Pancreas (tissue), 10 donors: ENCODE results near the gene MAD1L1. TPM values are rescaled to one million over a fixed set of nuclear protein-coding genes. Genes with fewer than 3 reads are reported as not detected.

Experiments used
- ATAC-seq, 4 donors: fragments of 200-7000 bp; cut with Tn5 transposase; one replicate each; pipeline versions ENCODE4 v1.8.0 to v1.9.1; 2020; ENCODE audit warnings: mild to moderate bottlenecking in 4 of 4, moderate library complexity in 4 of 4
- DNase-seq, 6 donors: peaks; one replicate each; pipeline ENCODE4 v3.0.0-alpha.2; 2020
- FAIRE-seq: peaks from 2 replicates; lab custom pipeline; 2012; peaks lifted over from hg19 to GRCh38; lab: Jason Lieb, UNC
- H3K27ac ChIP-seq, 4 donors: fragments of 200-600 bp; sonication (generic); 1 replicate in 3 of 4; 2 replicates in 1 of 4; pipeline versions ENCODE4 v1.5.0 to v1.8.0; 2020
- H3K27me3 ChIP-seq, 4 donors: fragments of 200-600 bp; one replicate each; pipeline ENCODE4 v1.8.0; 2021
- H3K36me3 ChIP-seq, 3 donors: fragments of 200-600 bp; sonication (generic) in 1 of 3; one replicate each; pipeline versions ENCODE4 v1.5.0 to v1.8.0; 2020 to 2021
- H3K4me1 ChIP-seq, 3 donors: fragments of 200-600 bp; one replicate each; pipeline ENCODE4 v1.8.0; 2021
- H3K4me3 ChIP-seq, 4 donors: fragments of 200-600 bp; sonication (generic) in 2 of 4; one replicate each; pipeline versions ENCODE4 v1.5.0 to v1.8.0; 2020 to 2021
- H3K9me3 ChIP-seq, 4 donors: fragments of 200-600 bp; one replicate each; pipeline ENCODE4 v1.8.0; 2021
- CTCF ChIP-seq, 4 donors: fragments of 200-600 bp; sonication (generic) in 3 of 4; IDR thresholded peaks; one replicate each; pipeline versions ENCODE4 v1.5.0 to v1.8.0; 2021; ENCODE audit warnings: antibody characterized with exemption in 4 of 4
- WGBS, 2 donors: extraction: QIAGEN DNeasy Blood & Tissue Kit; methylation state at CpG; one replicate each; pipeline ENCODE4 v1.1.7; 2013; 5-methylcytosine and 5-hydroxymethylcytosine counted together
- intact Hi-C, 3 donors: fragments of 100-400 bp; cut with DNase I; formaldehyde crosslinking; loops; one replicate each; pipeline versions ENCODE4 v1.11.1 to v1.14.2; 2022
- polyA plus RNA-seq, 2 donors: library from polyadenylated mRNA; stranded (reverse); fragments of 200-250 nt; gene quantifications; one replicate each; pipeline ENCODE4 v1.2.3, GENCODE V29; 2013
- total RNA-seq, 6 donors: library from RNA; stranded (reverse); fragmentation: NEBNext Ultra II Directional in 4 of 6; extraction: Animal tissue kit (Norgen Biotek cat#: 25700) in 4 of 6; gene quantifications; one replicate each; pipeline versions ENCODE4 v1.2.1 to v1.2.4, GENCODE V29; 2021 to 2023
- donor health status: healthy with polysubstance abuse.
- donor health status: DM: no; HTN: no; CAD: no; lungs with moderate emphysema.
- donor health status: DM: no; HTN: no; CAD: no.
- donor health status: control.
- donor health status: control.
- donor health status: Bipolar disorder and iron deficiency.
- donor health status: DM: yes; HTN: yes; CAD: no.
- donor health status: DM: no; HTN: no; CAD: no.
- donor health status: DM: no; HTN: no; CAD: no.
- donor health status: DM: yes; HTN: yes; CAD: no.

The MAD1L1 gene
- total and polyA plus RNA-seq, 8 donors = 9.8 to 28.2 (median 11.9) TPM

- DNase-seq (peak in 1 of 6 donors; percentile 26), ATAC-seq (no peak), FAIRE-seq (no peak)
- H3K4me3 ChIP-seq = no peak overlapping the region
- H3K36me3 ChIP-seq = no peaks in the 10 kb centered on the region
- WGBS, 2 donors = 88 to 89% methylated on average over 12 of the region's 12 CpGs
- H3K4me1 ChIP-seq = no peaks in the 10 kb centered on the region
- no peak overlapping the region for H3K27ac ChIP-seq
- H3K27me3 ChIP-seq = no peaks in the 10 kb centered on the region
- intact Hi-C loops = no loop called here
- no peaks in the 10 kb centered on the region for H3K9me3 ChIP-seq
- no peak for TF ChIP-seq CTCF (IDR thresholded peaks at IDR 0.05)
These were observed 257.2 kb downstream of the MAD1L1 start for GRCh38 chr7:1975581-1975980.

- FAIRE-seq (no peak), DNase-seq (peak in 2 of 6 donors; percentile 31 to 41), ATAC-seq (no peak)
- Histone ChIP-seq H3K36me3 (no peaks in the 10 kb centered on the region), H3K9me3 (no peaks in the 10 kb centered on the region), H3K27ac (no peak overlapping the region), H3K27me3 (no peaks in the 10 kb centered on the region), H3K4me1 (no peaks in the 10 kb centered on the region), H3K4me3 (no peak overlapping the region)
- WGBS, 2 donors = 85 to 86% methylated on average over 7 of the region's 7 CpGs
- no peak for TF ChIP-seq CTCF (IDR thresholded peaks at IDR 0.05)
- intact Hi-C loops = no loop called here
These were observed 257.6 kb downstream of the MAD1L1 start for GRCh38 chr7:1975179-1975578.

GRCh38 chr7:1974290-1975101, 258.2 kb downstream of the MAD1L1 start:
- 86 to 89% methylated on average over 19 of the region's 19 CpGs for WGBS, 2 donors
- Histone ChIP-seq H3K27me3 (no peaks in the 10 kb centered on the region), H3K4me3 (no peak overlapping the region), H3K27ac (no peak overlapping the region), H3K9me3 (no peaks in the 10 kb centered on the region), H3K4me1 (no peaks in the 10 kb centered on the region), H3K36me3 (no peaks in the 10 kb centered on the region)
- FAIRE-seq (no peak), DNase-seq (peak in 2 of 6 donors; percentile 39 to 49), ATAC-seq (no peak)
- TF ChIP-seq CTCF (IDR thresholded peaks at IDR 0.05) = no peak
- intact Hi-C loops = no loop called here

- FAIRE-seq (no peak), ATAC-seq (no peak)
These were observed 259.2 kb downstream of the MAD1L1 start for GRCh38 chr7:1973321-1974251.

More at GRCh38 chr7:1973321-1974251, 259.2 kb downstream of the MAD1L1 start:
- intact Hi-C loops = no loop called here
- DNase-seq = peak in 2 of 6 donors; percentile 44 to 58
- no peak for TF ChIP-seq CTCF (IDR thresholded peaks at IDR 0.05)
- 90 to 97% methylated on average over 32 to 33 of the region's 33 CpGs for WGBS, 2 donors
- H3K4me1 ChIP-seq = no peaks in the 10 kb centered on the region
- no peak overlapping the region for H3K27ac ChIP-seq
- no peak overlapping the region for H3K4me3 ChIP-seq
- no peaks in the 10 kb centered on the region for H3K36me3 ChIP-seq
- H3K27me3 ChIP-seq = no peaks in the 10 kb centered on the region
- no peaks in the 10 kb centered on the region for H3K9me3 ChIP-seq
